OCI-LY7 (cell line): ENCODE data around the gene NNAT. TPM values are rescaled to one million over a fixed set of nuclear protein-coding genes. Genes with fewer than 3 reads are reported as not detected.

Experiments used
- BruUV-seq: library from RNA; stranded (reverse); fragments of 400-500 nt; replicated peaks from 2 replicates; lab custom pipeline; 2021; lab: Mats Ljungman, UMichigan
- CTCF ChIA-PET: fragments of 300-600 bp; sonication (Branson Sonifier 250); formaldehyde crosslinking; loops from one replicate; lab custom pipeline; 2022; ENCODE audit warnings: antibody characterized with exemption; ENCODE audit not compliant: unreplicated experiment; lab: Charles Lee
- POLR2A ChIA-PET: fragments of 300-600 bp; sonication (Branson Sonifier 250); formaldehyde crosslinking; loops from one replicate; lab custom pipeline; 2022; ENCODE audit warnings: antibody characterized with exemption; lab: Charles Lee
- DNase-seq: peaks from one replicate; pipeline ENCODE4 v3.0.0-alpha.2; 2015; ENCODE audit warnings: low spot score
- H2AFZ ChIP-seq: fragments of 200-600 bp; sonication (generic), shearing (Covaris generic); 2 replicates; pipeline ENCODE4 v1.6.1; 2014; ENCODE audit warnings: mild to moderate bottlenecking, antibody characterized with exemption, low read length, moderate library complexity
- H3K27ac ChIP-seq: fragments of 200-600 bp; sonication (generic); 2 replicates; pipeline ENCODE4 v1.5.1; 2014; ENCODE audit warnings: mixed run types, low read depth, mild to moderate bottlenecking, moderate library complexity, low read length, inconsistent platforms; ENCODE audit not compliant: poor library complexity, severe bottlenecking
- H3K36me3 ChIP-seq: fragments of 200-600 bp; sonication (generic); 2 replicates; pipeline ENCODE4 v1.6.1; 2014; ENCODE audit warnings: mild to moderate bottlenecking, antibody characterized with exemption, low read length, moderate library complexity, mixed read lengths; ENCODE audit not compliant: insufficient read depth
- H3K4me1 ChIP-seq: fragments of 200-600 bp; sonication (generic); 2 replicates; pipeline ENCODE4 v1.5.1; 2014; ENCODE audit warnings: mild to moderate bottlenecking, low read length; ENCODE audit not compliant: insufficient read depth, poor library complexity, severe bottlenecking
- H3K4me2 ChIP-seq: fragments of 200-600 bp; sonication (generic); 2 replicates; pipeline ENCODE4 v1.6.1; 2014; ENCODE audit warnings: mild to moderate bottlenecking, low read length
- H3K4me3 ChIP-seq: fragments of 200-600 bp; sonication (generic); 2 replicates; pipeline ENCODE4 v1.5.1; 2014; ENCODE audit warnings: mild to moderate bottlenecking, low read depth, low read length; ENCODE audit not compliant: poor library complexity, severe bottlenecking
- H3K79me2 ChIP-seq: fragments of 200-600 bp; sonication (generic); 2 replicates; pipeline ENCODE4 v1.6.1; 2016; ENCODE audit warnings: low read depth, mild to moderate bottlenecking, low read length, moderate library complexity, mixed read lengths; ENCODE audit not compliant: insufficient read depth
- H3K9me2 ChIP-seq: fragments of 200-600 bp; sonication (generic); 2 replicates; pipeline ENCODE4 v1.6.1; 2016; ENCODE audit warnings: mild to moderate bottlenecking, low read length, mixed read lengths; ENCODE audit not compliant: insufficient read depth
- H3K9me3 ChIP-seq: fragments of 200-600 bp; sonication (generic); 2 replicates; pipeline ENCODE4 v1.6.1; 2014; ENCODE audit warnings: mild to moderate bottlenecking, mixed run types, low read length, mixed read lengths
- H4K20me1 ChIP-seq: fragments of 200-600 bp; sonication (generic); 2 replicates; pipeline ENCODE4 v1.6.1; 2014; ENCODE audit warnings: mild to moderate bottlenecking, antibody characterized with exemption, low read length, moderate library complexity, mixed read lengths; ENCODE audit not compliant: insufficient read depth
- EZH2phosphoT487 ChIP-seq: fragments of 200-600 bp; sonication (generic); IDR thresholded peaks from 2 replicates; pipeline ENCODE4 v1.6.1; 2018; ENCODE audit warnings: low read depth, borderline replicate concordance, mild to moderate bottlenecking, mixed run types, antibody characterized with exemption, low read length, moderate library complexity, mixed read lengths
- intact Hi-C: fragments of 100-400 bp; cut with micrococcal nuclease; formaldehyde crosslinking; loops from one replicate; pipeline ENCODE4 v1.10.0; 2022; ENCODE audit not compliant: unreplicated experiment
- total RNA-seq, 2 experiments: library from RNA; depleted of rRNA in 1 of 2; stranded (reverse); fragments of >200 nt in 1 of 2; shearing (Covaris generic) in 1 of 2; gene quantifications; 2 replicates each; pipeline ENCODE4 v1.2.3, GENCODE V29; 2014 to 2022
- TF ChIP-seq, protein P1 (sequence below): fragments of 200-600 bp; sonication (generic); conservative IDR thresholded peaks from 2 replicates; pipeline ENCODE4 v1.5.1; 2014; ENCODE audit warnings: mild to moderate bottlenecking, antibody characterized with exemption, low read length, moderate library complexity, mixed read lengths

The NNAT gene
- total RNA-seq, 2 experiments from 2014 or later: not detected

DNA sequence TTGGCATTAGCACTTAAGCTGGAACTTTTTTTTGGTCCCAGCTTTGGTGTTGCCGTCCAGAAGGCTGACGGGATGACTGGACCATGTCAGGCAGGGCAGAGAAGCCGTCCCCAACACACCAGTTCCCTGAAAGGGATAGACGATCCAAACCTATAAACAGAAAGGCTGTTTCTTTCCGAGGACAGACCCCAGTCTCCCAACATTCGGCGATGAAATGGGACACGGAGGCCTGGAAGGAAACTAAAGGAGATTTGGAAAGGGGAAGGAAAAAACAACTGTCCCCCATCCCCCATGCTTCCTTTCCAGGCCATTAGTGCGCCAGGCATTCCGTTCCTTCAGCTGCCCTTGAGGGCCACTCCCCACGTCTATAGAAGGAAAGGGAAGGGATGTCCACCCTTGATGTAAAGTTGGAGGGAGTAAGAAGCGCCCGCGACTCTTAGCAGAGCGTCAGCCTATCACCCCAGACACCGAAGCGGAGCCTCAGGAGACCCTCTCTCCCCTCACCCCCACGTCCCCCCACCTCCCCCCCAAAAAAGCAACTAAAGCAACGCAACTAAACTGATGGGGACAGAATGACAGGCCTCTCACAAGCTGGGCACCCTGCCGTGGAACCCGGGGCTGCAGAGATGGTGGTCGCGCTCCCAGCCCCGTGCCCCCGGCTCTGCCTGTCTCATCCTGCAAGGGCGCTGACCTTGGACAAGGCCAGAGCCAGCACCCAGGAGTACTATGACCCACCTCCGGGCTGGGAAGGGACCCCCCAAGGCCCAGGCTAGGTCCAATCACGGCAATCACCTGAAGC lies 6.0 kb downstream of the NNAT start:
- intact Hi-C loops: loop anchor here (1.0 to 5.0 kb wide), 3 partner anchors 20 to 335 kb away; no protein-coding TSS in a partner anchor
- H3K4me3 ChIP-seq: peak overlapping the region; percentile 81
- H3K4me1 ChIP-seq: peaks cover 27% of the 10 kb centered on the region
- H3K9me3 ChIP-seq: no peaks in the 10 kb centered on the region
- ChIA-PET CTCF (interaction anchor here (0.5 kb wide), 1 partner anchor 531 kb away, joined by 3 read pairs; no protein-coding TSS in a partner anchor), POLR2A (interaction anchor here (0.6 to 1.3 kb wide), 3 partner anchors 19 to 252 kb away, joined by 3 read pairs; no protein-coding TSS in a partner anchor)
- peaks cover 12% of the 10 kb centered on the region for H4K20me1 ChIP-seq
- peaks cover 33% of the 10 kb centered on the region for H3K79me2 ChIP-seq
- H3K4me2 ChIP-seq: peak overlapping the region; percentile 96
- H3K9me2 ChIP-seq: no peaks in the 10 kb centered on the region
- TF ChIP-seq EZH2phosphoT487: no peak
- TF ChIP-seq, protein P1, sequence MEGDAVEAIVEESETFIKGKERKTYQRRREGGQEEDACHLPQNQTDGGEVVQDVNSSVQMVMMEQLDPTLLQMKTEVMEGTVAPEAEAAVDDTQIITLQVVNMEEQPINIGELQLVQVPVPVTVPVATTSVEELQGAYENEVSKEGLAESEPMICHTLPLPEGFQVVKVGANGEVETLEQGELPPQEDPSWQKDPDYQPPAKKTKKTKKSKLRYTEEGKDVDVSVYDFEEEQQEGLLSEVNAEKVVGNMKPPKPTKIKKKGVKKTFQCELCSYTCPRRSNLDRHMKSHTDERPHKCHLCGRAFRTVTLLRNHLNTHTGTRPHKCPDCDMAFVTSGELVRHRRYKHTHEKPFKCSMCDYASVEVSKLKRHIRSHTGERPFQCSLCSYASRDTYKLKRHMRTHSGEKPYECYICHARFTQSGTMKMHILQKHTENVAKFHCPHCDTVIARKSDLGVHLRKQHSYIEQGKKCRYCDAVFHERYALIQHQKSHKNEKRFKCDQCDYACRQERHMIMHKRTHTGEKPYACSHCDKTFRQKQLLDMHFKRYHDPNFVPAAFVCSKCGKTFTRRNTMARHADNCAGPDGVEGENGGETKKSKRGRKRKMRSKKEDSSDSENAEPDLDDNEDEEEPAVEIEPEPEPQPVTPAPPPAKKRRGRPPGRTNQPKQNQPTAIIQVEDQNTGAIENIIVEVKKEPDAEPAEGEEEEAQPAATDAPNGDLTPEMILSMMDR: no peak; the same call in 1 of the 2 replicates
- TSS peak; percentile 81 for BruUV-seq
- DNase-seq: no peak
- H2AFZ ChIP-seq: peak overlapping the region; percentile 85
- no peaks in the 10 kb centered on the region for H3K36me3 ChIP-seq
- H3K27ac ChIP-seq: peak overlapping the region; percentile 62

DNA sequence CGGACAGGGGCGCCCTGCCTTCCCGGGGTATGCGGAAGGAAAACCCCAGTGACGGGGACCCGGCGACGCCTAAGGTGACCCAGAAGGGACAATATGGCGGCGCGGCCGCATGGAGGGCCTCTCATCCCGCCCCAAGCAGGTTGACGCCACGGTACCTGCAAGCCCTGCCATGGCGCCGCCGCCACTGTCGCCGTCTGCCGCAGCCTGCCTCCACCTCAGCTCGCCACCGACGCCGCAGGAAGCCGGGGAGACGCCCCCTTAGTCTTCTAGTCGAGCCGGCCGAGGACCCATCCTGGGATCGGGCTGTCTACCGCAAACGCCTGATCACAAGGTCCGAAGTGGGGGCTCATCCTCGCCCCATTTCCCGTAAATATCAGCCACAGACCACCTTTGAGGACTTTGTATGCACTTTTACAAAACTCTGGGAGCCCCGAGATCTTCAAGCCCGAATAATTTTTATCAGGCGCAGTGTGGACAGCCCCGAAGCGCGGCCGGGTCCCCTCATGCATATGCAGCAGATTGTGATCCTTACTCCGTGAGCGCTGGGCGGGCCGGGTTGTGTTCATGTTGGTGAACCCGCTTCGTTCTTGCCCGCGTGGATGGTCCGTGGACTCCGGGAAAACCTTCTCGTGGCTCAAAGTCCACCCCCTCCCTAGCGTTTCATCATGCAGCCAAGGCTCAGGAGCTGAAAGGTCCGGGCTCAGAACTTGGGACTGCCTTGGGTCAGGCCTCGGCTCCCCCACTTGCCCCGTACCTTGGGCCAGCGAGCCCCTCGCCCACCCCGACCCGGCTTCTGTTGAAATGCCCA lies 6.8 kb downstream of the NNAT start, which contains the start of gene BLCAP:
Gene BLCAP (minus strand): TSS at position 239 of the 808 bp plus-strand sequence. CDS start 8,702 bp downstream, outside the sequence.
- POLR2A ChIA-PET: interaction anchor here (0.6 to 0.8 kb wide), 2 partner anchors 19 to 21 kb away, joined by 3 read pairs; no protein-coding TSS in a partner anchor
- no TSS peak for BruUV-seq
- CTCF ChIA-PET: interaction anchor here (0.5 to 0.6 kb wide), 4 partner anchors 330 to 818 kb away, joined by 3 to 4 read pairs (median 3); no protein-coding TSS in a partner anchor
- Histone ChIP-seq H3K9me2 (no peaks in the 10 kb centered on the region), H3K79me2 (peaks cover 33% of the 10 kb centered on the region), H3K4me3 (peak within 1 kb of the TSS; percentile 81), H3K4me2 (peak within 1 kb of the TSS; percentile 96), H2AFZ (peak within 1 kb of the TSS; percentile 85), H3K27ac (peak within 1 kb of the TSS; percentile 62), H3K9me3 (no peaks in the 10 kb centered on the region), H4K20me1 (peaks cover 12% of the 10 kb centered on the region), H3K36me3 (no peaks in the 10 kb centered on the region), H3K4me1 (peaks cover 27% of the 10 kb centered on the region)
- intact Hi-C loops: loop anchor here (1.0 to 5.0 kb wide), 4 partner anchors 21 to 336 kb away; no protein-coding TSS in a partner anchor
- peak; percentile 94 for DNase-seq
- TF ChIP-seq EZH2phosphoT487: no peak
- TF ChIP-seq, protein P1: no peak; the same call in 1 of the 2 replicates
